GM19438 (cell line): ENCODE measurements around the gene DOCK8.
A peak's percentile ranks its signal among the peaks of the same experiment; 100 is the strongest.
"Not testable (repeated sequence)": the region's sequence is repeated elsewhere in the genome, so short reads cannot be mapped to it uniquely, and the experiment has no call there.

Experiments used
- ATAC-seq: cut with Tn5 transposase; IDR thresholded peaks from one replicate; pipeline ENCODE4 v1.9.1; 2021; ENCODE audit warnings: low read depth; ENCODE audit not compliant: unreplicated experiment

The DOCK8 gene

DNA sequence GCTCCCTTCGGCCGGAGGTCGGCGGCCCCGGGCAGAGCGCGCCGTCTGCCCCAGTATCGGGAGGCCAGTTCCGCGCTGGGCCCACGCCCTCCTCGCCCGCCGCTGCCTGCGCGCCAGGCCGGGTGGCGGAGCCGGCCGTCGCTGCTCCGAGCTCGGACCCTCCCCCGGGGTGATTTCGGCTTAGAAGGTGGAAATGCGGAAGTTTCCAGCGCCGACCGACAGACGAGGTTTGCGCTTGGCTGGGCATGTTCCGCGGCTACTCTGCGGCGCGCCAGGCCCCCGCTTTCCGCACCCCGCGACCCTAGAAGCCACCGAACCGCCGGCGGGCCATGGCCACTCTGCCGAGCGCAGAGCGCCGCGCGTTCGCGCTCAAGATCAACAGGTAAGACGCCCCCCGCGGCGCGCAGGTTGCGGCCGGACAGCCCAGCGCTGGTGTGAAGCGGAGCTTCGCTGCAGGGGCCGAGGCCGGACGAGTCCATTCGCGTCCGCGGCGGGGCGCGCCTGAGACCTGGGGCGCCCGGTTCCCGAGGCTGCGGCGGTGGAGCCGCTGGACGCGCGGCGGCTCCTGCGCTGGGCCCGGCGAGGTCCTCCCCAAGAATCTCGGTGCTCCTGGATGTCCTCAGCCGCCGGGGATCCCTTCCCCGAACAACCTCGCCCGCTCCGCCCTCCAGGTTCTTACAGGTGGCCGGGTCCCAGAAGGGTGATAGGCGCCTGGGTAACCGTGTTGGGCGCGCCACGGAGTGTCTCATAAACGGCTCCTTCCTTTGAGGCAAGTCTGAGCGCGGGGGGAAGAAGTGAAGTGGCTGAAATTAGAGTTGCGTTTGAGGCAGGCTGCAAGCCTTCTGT lies at the start of gene DOCK8:
DOCK8 (plus strand) TSS at position 218 of the 846 bp plus-strand sequence; CDS start at position 330, 112 bp downstream.
- peak; percentile 86 for ATAC-seq

DNA sequence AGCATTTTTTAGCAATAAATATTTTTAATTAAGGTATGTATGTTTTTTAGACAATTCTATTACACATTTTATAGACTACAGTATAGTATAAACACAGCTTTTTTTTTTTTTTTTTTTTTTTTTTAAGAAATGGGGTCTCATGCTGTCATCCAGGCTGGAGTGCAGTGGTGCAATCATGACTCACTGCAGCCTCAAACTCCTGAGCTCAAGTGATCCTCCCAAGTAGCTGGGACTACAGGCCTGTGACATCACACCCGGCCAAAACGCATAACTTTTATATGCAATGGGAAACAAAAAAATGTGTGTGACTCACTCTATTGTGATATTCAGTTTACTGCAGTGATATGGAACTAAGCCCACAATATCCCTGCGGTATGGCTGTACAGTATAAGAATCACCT lies 44.9 kb upstream of the DOCK8 start:
- not testable (repeated sequence) for ATAC-seq

DNA sequence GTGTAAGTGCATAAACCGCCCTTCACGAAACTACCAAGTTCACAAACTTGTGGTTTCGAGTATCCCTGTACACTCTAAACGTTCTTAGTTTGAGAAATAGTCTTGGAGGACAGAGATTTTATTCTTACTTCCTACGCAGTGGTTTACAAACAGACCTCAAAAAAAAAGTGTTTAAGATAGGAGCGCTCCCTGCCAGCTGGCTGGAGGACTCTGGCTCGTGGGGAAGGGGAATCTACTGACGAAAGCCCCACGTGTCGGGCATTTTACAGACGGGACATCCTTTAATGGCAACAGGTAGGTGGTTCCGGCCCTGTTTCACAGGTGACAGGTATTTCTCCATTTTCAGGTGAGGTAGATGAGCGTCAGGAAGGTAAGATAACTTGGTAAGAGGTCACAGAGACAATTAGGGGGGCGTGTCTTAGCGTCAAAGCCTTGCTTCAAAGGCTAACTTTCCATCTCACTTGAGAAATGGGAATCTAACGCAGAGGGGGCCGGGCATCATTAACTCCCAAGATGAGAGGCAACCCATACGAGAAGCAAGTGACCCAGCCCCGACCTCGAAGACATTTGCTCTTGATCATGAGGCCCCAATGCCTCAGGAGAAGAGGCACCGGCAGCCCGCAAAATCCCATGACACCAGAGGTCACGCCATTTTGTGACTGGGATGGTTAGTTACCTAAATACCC lies 36.4 kb upstream of the DOCK8 start:
- not testable (repeated sequence) for ATAC-seq

DNA sequence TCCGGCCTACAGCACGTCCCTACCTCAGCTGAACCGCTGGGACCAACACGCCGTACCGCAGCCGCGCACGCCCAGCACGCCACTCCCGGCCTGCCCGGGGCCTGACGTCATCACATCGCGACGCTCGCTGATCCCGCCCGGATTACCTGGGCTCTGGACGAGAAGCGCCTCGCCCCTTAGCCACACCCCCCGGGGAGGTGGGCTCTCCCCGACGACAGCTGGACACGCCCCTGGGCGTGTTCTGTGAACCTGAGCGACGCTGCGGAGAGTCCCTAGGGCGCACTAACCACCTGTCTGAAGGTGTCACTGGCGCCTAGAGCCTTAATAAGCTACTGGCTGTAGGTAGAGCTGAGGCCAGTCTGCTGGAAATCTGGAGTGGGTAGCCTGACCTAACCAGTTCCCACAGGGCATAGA lies 35.7 kb upstream of the DOCK8 start, which contains the start of gene ZNG1A:
ZNG1A (minus strand) TSS at position 87 of the 414 bp plus-strand sequence. CDS start 87 bp downstream, outside the sequence.
- not testable (repeated sequence) for ATAC-seq

DNA sequence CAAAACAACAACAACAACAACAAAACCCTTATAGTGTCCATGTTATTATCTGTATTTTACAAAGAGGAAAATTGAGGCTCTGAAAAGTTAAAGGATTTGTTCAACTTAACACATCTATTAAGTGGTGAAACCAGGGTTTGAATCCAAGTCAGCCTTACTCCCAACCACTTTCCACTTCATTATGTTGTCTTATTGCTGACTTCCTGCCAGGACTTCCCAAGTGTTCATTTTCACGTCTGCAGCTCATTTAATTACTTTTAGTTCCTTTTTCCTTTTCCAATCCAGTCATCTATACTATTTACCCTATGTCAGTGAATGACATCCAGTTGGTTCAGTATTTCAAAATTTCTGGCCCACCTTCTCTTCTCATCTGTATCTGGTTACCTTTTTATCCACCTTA lies 15.1 kb upstream of the DOCK8 start:
- ATAC-seq: not testable (repeated sequence)

DNA sequence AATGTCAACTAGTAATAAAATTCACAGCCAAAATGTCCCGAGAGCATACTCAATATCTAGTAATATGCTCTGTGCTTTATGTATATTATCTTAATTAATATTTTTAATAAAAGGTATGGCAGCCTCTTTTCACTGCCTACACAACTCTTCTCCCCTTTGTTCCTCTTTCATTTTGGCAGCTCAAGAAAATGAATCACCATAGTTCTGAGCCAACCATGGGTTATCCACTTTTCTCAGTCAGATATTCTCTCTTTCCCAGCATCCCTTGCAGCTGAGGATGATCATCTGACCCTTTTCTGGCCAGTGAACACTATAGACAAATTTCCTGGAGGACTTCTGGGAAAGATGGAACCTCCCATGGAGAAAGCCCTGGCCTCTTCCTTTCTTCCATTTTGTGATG lies 8.2 kb upstream of the DOCK8 start:
- ATAC-seq: no peak

DNA sequence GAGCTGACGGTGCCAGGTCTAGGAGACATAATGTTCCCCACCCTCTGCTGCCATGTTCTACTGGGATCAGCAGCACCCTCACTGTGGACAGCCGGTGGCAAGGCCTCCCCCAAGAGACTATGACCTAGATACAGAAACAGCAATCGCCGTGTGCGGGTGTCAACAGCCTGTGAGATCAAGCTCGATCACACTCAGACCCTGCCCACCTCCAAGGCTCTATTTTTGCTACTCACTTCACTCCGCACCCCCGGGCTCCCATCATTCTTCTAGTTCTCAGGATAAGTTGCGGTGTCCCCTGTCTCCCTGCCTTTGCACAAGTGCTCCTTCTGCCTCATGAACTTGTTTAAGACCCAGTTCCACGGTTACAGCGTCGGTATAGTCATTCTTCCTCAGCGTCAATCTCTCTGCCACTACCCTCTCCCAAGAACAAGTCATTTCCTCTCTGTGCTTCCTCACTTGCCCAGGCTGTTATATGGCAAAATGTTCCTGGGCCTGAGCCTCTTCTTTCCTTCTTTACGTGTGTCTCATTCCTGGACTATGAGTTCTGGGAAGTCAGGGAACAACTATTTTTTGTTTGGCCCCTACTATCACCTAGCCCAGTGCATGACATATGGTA lies 5.4 kb upstream of the DOCK8 start:
- no peak for ATAC-seq

DNA sequence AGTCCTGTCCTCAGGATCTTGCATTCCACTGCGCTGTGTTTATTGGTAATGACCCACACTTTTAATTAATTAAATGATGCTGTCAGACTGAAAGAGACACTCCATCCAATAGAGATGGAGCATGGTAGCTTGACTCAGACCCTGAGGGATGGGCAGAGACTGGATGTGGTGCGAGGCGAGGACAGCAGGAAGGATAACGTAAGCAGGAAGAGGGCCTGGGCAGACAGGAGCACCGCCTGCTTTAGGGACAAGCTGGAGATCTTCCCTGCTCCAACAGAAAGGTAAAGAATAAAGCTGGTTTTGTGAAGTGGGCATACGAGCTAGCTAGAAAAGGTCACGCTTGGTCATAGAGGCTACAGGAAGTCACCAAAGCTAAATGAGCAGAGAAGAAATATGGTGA lies 3.6 kb upstream of the DOCK8 start:
- ATAC-seq: no peak

DNA sequence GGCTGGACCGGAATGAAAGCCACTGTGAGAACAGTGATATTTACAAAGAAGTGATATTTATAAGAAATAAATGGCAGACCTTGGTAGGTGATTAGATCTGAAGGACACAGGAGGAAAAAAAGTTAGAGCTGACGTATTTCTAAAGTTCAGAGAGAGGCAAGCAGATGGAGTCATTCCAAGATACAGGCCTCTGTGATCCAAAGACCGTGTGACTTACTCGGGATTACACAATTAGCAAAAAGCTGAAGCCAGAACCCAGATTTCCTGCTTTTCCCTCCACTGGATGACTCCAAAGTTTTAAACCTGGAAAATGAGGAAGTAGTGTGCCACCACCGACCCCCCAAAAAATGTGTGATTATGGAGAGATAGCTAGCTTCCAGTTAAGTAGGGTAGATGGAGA lies 3.1 kb upstream of the DOCK8 start:
- no peak for ATAC-seq

DNA sequence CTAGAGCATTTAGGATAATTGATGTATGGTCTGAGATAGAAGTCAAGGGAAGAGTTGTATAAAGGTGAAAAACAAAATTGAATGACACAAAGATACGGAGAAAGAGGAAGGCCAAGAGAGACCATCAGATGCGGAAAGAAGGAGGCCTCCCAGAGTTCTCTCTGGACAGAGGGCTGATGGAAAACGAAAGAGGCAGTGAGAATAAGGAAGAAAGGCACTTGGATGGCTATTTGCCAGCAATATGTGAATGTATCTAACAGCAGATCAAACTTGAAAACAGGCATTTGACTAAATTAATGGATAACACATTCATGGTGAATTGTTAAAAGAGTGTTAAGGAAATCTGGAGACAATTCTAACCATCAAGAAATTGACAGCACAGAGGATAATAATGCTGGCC lies 2.4 kb upstream of the DOCK8 start:
- no peak for ATAC-seq

DNA sequence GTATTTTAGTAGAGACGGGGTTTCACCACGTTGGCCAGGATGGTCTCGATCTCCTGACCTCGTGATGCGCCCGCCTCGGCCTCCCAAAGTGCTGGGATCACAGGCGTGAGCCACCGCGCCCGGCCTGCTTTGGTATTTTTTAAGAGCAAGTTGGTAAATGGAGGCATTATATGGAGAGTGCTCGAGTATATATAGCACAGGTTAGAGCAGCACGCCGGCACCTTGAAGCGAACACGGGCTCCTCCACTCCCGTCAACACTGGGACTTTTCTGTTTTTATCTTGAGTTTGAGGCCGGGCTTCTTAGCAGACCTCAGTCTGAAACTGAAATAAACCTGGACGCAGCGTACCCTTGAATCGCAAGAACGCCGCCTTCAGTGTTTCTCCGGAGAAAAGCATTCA lies 764 bp upstream of the DOCK8 start:
- not testable (repeated sequence) for ATAC-seq

DNA sequence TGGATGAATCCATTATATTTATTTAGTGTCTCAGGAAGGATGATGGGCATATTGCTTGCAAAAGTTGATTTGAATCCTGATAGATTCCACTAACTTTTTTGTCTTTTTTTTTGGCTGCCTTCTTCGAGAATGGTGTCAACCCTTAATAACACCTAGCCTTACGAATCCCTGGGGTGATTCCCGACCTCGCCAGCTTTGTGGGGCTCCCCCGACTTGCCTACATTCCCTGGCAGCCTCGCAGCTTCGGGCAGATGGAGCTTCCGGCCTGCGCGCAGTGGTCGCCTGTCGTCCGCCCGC lies 366 bp upstream of the DOCK8 start:
- ATAC-seq: no peak

DNA sequence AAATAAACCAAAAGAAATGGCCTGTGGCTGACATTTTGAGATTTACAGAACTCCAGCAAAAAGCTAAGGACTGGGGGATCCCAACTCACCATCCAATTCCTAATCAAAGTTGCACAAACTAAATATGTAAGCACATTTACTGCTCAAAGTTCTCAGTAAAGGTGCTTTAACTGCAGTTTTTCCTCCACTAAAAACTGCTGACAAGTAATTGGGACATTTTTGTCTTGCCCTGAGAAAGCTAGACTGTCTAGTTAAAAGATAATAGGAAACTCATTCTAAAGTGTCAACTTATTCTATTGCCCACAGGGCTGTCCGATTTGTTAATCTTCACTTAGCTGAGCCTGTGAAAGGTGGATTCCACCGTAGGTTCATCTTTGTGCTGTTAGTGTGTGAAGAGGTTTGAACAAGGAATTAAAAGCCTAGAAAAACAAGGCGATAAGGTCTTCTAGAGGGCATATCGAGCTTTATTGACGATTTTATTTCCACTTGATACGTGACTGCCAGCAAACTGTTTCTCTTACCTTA lies 1.0 kb downstream of the DOCK8 start:
- ATAC-seq: no peak

DNA sequence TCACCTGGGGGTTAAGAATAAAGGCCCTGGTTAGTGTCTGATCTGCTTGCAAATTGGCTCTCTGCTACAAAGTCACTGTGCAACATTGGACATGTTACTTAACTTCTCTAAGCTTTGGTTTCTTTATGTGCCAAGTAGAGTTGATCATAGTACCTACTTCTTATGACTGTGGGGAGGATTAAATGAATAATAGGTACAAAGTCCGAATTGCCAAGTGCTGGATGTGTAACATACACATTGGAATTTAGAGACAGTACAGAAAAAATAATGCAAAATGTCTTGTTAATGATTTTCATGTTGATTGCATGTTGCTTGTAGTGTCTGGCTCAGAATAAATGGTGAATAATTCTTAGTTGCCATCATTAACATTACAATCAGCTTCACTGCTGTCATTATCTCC lies 2.2 kb downstream of the DOCK8 start:
- no peak for ATAC-seq

DNA sequence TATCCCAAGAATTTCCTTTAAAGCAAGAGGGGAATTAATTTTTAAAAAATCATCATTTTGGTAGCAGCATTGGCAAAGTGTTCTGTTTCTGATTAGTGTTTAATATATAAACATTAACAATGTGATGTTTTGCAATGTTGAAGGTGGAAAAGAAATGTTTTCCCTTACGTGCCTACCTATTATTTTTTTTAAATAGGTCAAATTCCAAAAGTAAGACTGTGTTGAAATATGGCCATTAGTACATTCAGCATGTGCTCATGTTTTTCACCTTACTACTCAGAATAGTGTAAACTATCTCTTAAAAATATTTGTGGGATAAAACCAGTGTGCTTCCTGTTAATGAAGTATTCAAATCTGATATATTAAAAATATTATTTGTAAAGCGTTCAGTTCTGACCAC lies 3.3 kb downstream of the DOCK8 start:
- ATAC-seq: no peak

DNA sequence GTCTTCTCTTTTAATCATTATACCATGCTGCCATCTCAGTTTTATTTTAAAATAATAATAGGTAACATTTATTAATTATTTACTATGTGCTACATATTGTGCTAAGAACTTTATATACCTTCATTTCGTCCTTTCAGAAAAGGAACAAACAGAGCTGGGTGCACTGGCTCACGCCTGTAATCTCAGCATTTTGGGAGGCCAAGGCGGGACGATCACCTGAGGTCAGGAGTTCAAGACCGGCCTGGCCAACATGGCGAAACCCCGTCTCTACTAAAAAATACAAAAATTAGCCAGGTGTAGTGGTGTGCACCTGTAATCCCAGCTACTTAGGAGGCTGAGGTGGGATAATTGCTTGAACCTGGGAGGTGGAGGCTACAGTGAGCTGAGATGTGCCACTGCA lies 4.4 kb downstream of the DOCK8 start:
- ATAC-seq: not testable (repeated sequence)

DNA sequence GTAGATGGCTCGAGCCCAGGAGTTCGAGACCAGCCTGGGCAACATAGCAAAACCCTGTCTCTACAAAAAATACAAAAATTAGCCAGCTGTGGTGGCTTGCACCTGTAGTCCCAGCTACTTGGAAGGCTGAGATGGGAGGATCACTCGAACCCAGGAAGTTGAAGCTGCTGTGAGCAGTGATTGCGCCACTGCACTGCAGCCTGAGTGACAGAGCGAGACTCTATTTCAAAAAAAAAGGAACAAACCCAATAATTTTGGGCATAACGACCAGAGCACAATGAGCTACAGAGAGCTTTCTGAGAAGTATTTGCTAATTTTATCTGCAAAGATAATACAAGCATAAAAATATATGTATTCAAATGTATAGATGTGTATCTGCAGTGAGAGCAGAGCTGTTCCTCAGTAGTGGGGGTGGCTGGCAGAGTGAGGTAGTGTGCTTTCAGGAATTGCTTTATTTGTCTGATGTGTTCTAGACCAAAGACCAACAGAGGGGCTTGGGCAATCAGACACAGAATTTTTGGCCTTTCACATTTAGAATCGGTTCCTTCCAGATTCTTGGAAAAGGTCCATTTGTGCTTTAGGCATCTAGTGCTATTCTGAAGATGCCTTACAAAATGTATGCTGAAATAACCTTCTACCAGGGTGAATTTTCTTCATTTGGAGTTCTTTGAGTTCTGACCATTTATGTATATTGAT lies 5.2 kb downstream of the DOCK8 start:
- ATAC-seq: no peak

DNA sequence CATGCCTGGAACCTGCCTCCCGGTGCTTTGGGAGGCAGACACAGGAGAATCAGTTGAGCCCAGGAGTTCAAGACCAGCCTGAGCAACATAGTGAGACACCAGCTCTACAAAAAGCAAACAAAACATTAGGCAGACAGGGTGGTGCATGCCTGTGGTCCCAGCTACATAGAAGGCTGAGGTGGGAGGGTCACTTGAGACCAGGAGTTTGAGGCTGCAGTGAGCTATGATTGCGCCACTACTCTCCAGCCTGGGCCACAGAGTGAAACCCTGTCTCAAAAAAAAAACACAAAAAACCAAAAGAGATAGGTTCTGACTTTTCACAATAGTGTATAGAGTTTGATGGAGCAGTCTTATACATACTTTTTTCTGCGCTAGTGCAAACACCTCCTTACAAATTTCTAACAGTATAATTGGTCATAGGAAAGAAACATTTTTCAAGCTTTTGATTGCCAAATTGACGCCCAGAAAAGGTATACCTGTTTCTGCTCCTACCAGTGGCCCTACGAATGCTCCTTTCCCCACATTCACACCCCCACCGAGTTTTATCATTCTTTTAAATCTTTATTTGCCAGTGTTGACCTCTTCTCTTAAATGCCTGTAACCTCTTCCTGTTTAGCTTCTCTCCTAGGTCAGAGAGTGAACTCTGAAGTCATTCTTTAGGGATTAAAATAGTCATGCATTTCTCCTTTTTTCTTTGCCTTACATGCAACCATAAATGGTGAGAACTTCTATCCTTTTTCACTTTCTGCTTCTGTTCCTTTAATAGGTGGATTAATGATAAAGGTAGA lies 7.5 kb downstream of the DOCK8 start:
- ATAC-seq: no peak

DNA sequence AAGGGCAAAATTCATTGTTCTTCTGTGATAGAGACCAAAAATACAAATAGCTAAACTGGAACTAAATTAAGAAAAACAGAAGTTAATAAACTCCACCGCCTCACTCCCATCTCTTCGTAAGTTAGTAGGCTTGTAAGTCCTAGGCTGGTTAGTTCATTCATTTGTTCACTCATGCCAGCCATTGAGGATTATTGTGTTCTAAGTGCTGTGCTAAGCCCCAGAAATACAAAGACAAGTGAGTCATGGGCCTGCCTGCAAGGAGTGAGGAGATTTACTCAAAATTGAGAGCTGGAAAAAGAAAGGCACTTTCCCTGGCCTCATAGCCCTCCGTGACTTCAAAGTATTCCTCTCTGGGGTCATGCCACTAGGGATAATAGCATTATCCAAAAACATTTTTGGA lies 8.5 kb downstream of the DOCK8 start:
- ATAC-seq: no peak

DNA sequence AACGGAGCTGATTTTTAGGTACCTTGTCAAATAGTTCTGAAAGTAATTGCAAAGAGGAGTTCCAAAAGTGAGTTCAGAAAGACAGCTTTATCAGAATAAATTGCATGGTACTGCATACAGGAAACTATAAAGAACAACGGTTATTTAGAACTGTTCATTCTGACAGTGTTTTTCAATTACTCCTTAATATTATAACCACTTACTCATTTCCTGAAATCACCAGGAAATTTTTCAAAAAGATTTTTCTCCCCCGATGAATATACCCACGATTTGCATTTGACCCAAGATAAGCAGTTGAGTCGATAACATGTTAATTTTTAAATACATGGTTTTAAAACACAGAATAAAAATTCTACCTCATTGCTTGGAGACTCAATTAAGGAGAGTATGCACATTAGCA lies 9.4 kb downstream of the DOCK8 start:
- ATAC-seq: no peak
